Measurements from ENCODE around the gene MRLN.
"Not testable (repeated sequence)": the region's sequence is repeated elsewhere in the genome, so short reads cannot be mapped to it uniquely, and the experiment has no call there.

DNA sequence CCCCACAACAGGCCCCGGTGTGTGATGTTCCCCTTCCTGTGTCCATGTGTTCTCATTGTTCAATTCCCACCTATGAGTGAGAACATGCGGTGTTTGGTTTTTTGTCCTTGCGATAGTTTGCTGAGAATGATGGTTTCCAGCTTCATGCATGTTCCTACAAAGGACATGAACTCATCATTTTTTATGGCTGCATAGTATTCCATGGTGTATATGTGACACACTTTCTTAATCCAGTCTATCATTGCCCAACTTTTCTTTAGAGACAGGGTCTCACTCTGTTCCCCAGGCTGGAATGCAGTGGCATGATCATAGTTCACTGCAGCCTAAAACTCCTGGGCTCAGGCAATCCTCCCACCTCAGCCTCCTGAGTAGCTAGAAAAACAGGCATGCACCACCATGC is 32.2 kb upstream of the MRLN start:
- TF ChIP-seq, protein P1, sequence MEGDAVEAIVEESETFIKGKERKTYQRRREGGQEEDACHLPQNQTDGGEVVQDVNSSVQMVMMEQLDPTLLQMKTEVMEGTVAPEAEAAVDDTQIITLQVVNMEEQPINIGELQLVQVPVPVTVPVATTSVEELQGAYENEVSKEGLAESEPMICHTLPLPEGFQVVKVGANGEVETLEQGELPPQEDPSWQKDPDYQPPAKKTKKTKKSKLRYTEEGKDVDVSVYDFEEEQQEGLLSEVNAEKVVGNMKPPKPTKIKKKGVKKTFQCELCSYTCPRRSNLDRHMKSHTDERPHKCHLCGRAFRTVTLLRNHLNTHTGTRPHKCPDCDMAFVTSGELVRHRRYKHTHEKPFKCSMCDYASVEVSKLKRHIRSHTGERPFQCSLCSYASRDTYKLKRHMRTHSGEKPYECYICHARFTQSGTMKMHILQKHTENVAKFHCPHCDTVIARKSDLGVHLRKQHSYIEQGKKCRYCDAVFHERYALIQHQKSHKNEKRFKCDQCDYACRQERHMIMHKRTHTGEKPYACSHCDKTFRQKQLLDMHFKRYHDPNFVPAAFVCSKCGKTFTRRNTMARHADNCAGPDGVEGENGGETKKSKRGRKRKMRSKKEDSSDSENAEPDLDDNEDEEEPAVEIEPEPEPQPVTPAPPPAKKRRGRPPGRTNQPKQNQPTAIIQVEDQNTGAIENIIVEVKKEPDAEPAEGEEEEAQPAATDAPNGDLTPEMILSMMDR (IDR thresholded peaks at IDR 0.05; ENCODE audit: low read depth, low read length): not testable (repeated sequence)
- TF ChIP-seq POLR2A (IDR thresholded peaks at IDR 0.05; ENCODE audit: extremely low read depth, insufficient read length); MYC (IDR thresholded peaks at IDR 0.05; ENCODE audit: low read depth, low read length): not testable (repeated sequence)
- TF ChIP-seq, protein P2, sequence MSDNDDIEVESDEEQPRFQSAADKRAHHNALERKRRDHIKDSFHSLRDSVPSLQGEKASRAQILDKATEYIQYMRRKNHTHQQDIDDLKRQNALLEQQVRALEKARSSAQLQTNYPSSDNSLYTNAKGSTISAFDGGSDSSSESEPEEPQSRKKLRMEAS (IDR thresholded peaks at IDR 0.05; ENCODE audit: low read depth, low read length): not testable (repeated sequence)

Measured in NB4 (cell line).